CD4-positive, alpha-beta T cell (primary cell): ENCODE results near the gene GNPDA2. TPM values are rescaled to one million over a fixed set of nuclear protein-coding genes. Genes with fewer than 3 reads are reported as not detected.

ENCODE experiments used
- ATAC-seq: fragments of 200-7000 bp; cut with Tn5 transposase; one replicate; pipeline ENCODE4 v1.10.0; 2022; ENCODE audit warnings: mild to moderate bottlenecking; ENCODE audit not compliant: poor library complexity
- CTCF ChIA-PET: fragments of 350-600 bp; sonication (Branson Sonifier 250); formaldehyde crosslinking; loops from one replicate; lab custom pipeline; 2021; ENCODE audit warnings: antibody characterized with exemption, inconsistent platforms; lab: Charles Lee
- POLR2A ChIA-PET: fragments of 350-600 bp; sonication (Branson Sonifier 250); formaldehyde crosslinking; loops from one replicate; lab custom pipeline; 2021; ENCODE audit warnings: antibody characterized with exemption, inconsistent platforms; lab: Charles Lee
- DNase-seq, 14 experiments: peaks; one replicate each; pipeline ENCODE4 v3.0.0-alpha.2; 2013 to 2020; ENCODE audit warnings: mixed read lengths in 2 of 14
- H3K27ac ChIP-seq, 2 donors: one replicate each; pipeline versions ENCODE4 v1.5.1 to v1.7.0; 2013; ENCODE audit warnings: low read length in 2 of 2, low read depth in 1 of 2, mild to moderate bottlenecking in 1 of 2
- H3K27me3 ChIP-seq, 2 experiments: 1 replicate in 1 of 2; 2 replicates in 1 of 2; pipeline versions ENCODE4 v1.6.1 to v1.7.0; 2013; ENCODE audit warnings: low read length in 2 of 2, control low read depth in 1 of 2, mild to moderate bottlenecking in 1 of 2, moderate library complexity in 1 of 2; ENCODE audit not compliant: insufficient read depth in 2 of 2, control insufficient read depth in 1 of 2
- H3K36me3 ChIP-seq: one replicate; pipeline ENCODE4 v1.6.1; 2013; ENCODE audit warnings: low read length, control low read depth; ENCODE audit not compliant: insufficient read depth
- H3K4me1 ChIP-seq: one replicate; pipeline ENCODE4 v1.6.1; 2013; ENCODE audit warnings: low read length, control low read depth; ENCODE audit not compliant: insufficient read depth
- H3K4me3 ChIP-seq: one replicate; pipeline ENCODE4 v1.5.1; 2013; ENCODE audit warnings: mild to moderate bottlenecking, low read length, moderate library complexity
- H3K9me3 ChIP-seq, 2 experiments: 1 replicate in 1 of 2; 2 replicates in 1 of 2; pipeline versions ENCODE4 v1.6.1 to v1.7.0; 2013; ENCODE audit warnings: low read length in 2 of 2, mild to moderate bottlenecking in 2 of 2, control low read depth in 1 of 2, moderate library complexity in 1 of 2; ENCODE audit not compliant: control insufficient read depth in 1 of 2, insufficient read depth in 1 of 2
- H3K27ac Mint-ChIP-seq: one replicate; pipeline ENCODE4 v1.8.0; 2020; ENCODE audit warnings: mixed read lengths
- H3K27me3 Mint-ChIP-seq: one replicate; pipeline ENCODE4 v1.8.0; 2021; ENCODE audit warnings: mixed read lengths
- H3K36me3 Mint-ChIP-seq: one replicate; pipeline ENCODE4 v1.8.0; 2021; ENCODE audit warnings: low read depth, mixed read lengths
- H3K4me1 Mint-ChIP-seq: one replicate; pipeline ENCODE4 v1.8.0; 2021; ENCODE audit warnings: low read depth, mixed read lengths
- H3K4me3 Mint-ChIP-seq: one replicate; pipeline ENCODE4 v1.8.0; 2020; ENCODE audit warnings: mild to moderate bottlenecking, mixed read lengths
- H3K9me3 Mint-ChIP-seq: one replicate; pipeline ENCODE4 v1.8.0; 2020; ENCODE audit warnings: mixed read lengths
- CTCF ChIP-seq: fragments of 200-600 bp; IDR thresholded peaks from one replicate; pipeline ENCODE4 v1.8.0; 2022; ENCODE audit warnings: antibody characterized with exemption, mild to moderate bottlenecking
- intact Hi-C, 2 experiments: fragments of 100-400 bp; cut with DNase I in 1 of 2; cut with micrococcal nuclease in 1 of 2; formaldehyde crosslinking; loops; one replicate each; pipeline versions ENCODE4 v1.15.1 to v1.9.0; 2023 to 2025; cut with DNase I, micrococcal nuclease
- total RNA-seq, 174 experiments: library from RNA in 2 of 174; stranded (reverse) in 2 of 174; gene quantifications; one replicate each; pipeline ENCODE4 v1.2.3 and lab custom pipeline; 2021 to 2026

Gene GNPDA2
- total RNA-seq, 2 experiments from 2014 or later, result 7.6 to 9.0 TPM

GRCh38 chr4:44675366-44675765 is 51.0 kb downstream of the GNPDA2 start:
- no peaks in the 10 kb centered on the region for H3K36me3 ChIP-seq
- POLR2A ChIA-PET, result no interaction called here

GRCh38 chr4:44674471-44674870 is 51.9 kb downstream of the GNPDA2 start:
- Histone ChIP-seq H3K4me3 (no peak overlapping the region), H3K9me3 (no peaks in the 10 kb centered on the region), H3K27me3 (peaks cover 0 to under 1% of the 10 kb centered on the region in 2 experiments), H3K4me1 (peaks cover 7% of the 10 kb centered on the region), H3K36me3 (no peaks in the 10 kb centered on the region), H3K27ac (no peak overlapping the region)
- H3K9me3 Mint-ChIP-seq, result no peaks in the 10 kb centered on the region
- CTCF ChIA-PET, result no interaction called here
- intact Hi-C loops, result no loop called here
- peaks cover 18% of the 10 kb centered on the region for H3K4me1 Mint-ChIP-seq
- peaks cover 9% of the 10 kb centered on the region for H3K27me3 Mint-ChIP-seq
- no peak overlapping the region for H3K4me3 Mint-ChIP-seq
- DNase-seq (no peak), ATAC-seq (no peak)
- POLR2A ChIA-PET, result no interaction called here
- no peak overlapping the region for H3K27ac Mint-ChIP-seq
- peaks cover 14% of the 10 kb centered on the region for H3K36me3 Mint-ChIP-seq
- no peak for TF ChIP-seq CTCF

More at GRCh38 chr4:44675366-44675765, 51.0 kb downstream of the GNPDA2 start:
- DNase-seq, result no peak
- Histone ChIP-seq H3K9me3 (no peaks in the 10 kb centered on the region), H3K4me1 (peaks cover 7% of the 10 kb centered on the region), H3K27me3 (no peaks in the 10 kb centered on the region), H3K27ac (no peak overlapping the region), H3K4me3 (no peak overlapping the region)
- Mint-ChIP-seq H3K9me3 (no peaks in the 10 kb centered on the region), H3K4me1 (peaks cover 25% of the 10 kb centered on the region), H3K27ac (no peak overlapping the region), H3K27me3 (peaks cover 5% of the 10 kb centered on the region), H3K36me3 (peaks cover 14% of the 10 kb centered on the region), H3K4me3 (no peak overlapping the region)
- no peak for ATAC-seq
- CTCF ChIA-PET, result no interaction called here
- intact Hi-C loops, result loop anchor here in 1 of 2 experiments (5.0 kb wide), 1 partner anchor 52 kb away; the partner anchor contains the start of gene GNPDA2
- no peak for TF ChIP-seq CTCF

- no peaks in the 10 kb centered on the region for H3K36me3 ChIP-seq
- no peaks in the 10 kb centered on the region for H3K9me3 ChIP-seq
- no peak for DNase-seq
- intact Hi-C loops, result no loop called here
- no peaks in the 10 kb centered on the region for H3K4me1 Mint-ChIP-seq
- ChIA-PET CTCF (no interaction called here), POLR2A (no interaction called here)
- ATAC-seq, result no peak
- H3K27me3 Mint-ChIP-seq, result peaks cover 15% of the 10 kb centered on the region
- H3K4me1 ChIP-seq, result no peaks in the 10 kb centered on the region
- no peak overlapping the region for H3K27ac ChIP-seq
- no peak for TF ChIP-seq CTCF
- peaks cover 0 to 4% of the 10 kb centered on the region in 2 experiments for H3K27me3 ChIP-seq
- no peak overlapping the region for H3K4me3 ChIP-seq
- H3K36me3 Mint-ChIP-seq, result no peaks in the 10 kb centered on the region
- no peak overlapping the region for H3K4me3 Mint-ChIP-seq
- no peak overlapping the region for H3K27ac Mint-ChIP-seq
- H3K9me3 Mint-ChIP-seq, result no peaks in the 10 kb centered on the region
These were observed 54.7 kb downstream of the GNPDA2 start for GRCh38 chr4:44671636-44672035.
